GM13976 (cell line): ENCODE results near the gene LGALS13.

Experiments
- DNase-seq: peaks from one replicate; pipeline ENCODE4 v3.0.0; 2012; ENCODE audit warnings: low spot score
- CTCF ChIP-seq: IDR thresholded peaks from 2 replicates; pipeline ENCODE4 v1.5.1; 2012; ENCODE audit warnings: borderline replicate concordance, mild to moderate bottlenecking; ENCODE audit not compliant: insufficient read depth; ENCODE audit errors: extremely low read depth, missing control alignments, control extremely low read depth
- in situ Hi-C: fragments of 300-500 bp; cut with MboI; formaldehyde crosslinking; loops from one replicate; pipeline ENCODE4 v1.12.0; 2022; ENCODE audit warnings: low sequenced_read_pairs, mixed read lengths, inconsistent platforms; ENCODE audit not compliant: unreplicated experiment

LGALS13 gene

GRCh38 chr19:39588066-39588465 lies 14.3 kb upstream of the LGALS13 start:
- in situ Hi-C loops: no loop called here
- no peak for TF ChIP-seq CTCF

GRCh38 chr19:39590265-39590664 lies 12.1 kb upstream of the LGALS13 start:
- TF ChIP-seq CTCF: no peak
- in situ Hi-C loops: no loop called here
- no peak for DNase-seq

More at GRCh38 chr19:39588066-39588465, 14.3 kb upstream of the LGALS13 start:
- no peak for DNase-seq

- in situ Hi-C loops: no loop called here
Measured at GRCh38 chr19:39592381-39592780, 9.9 kb upstream of the LGALS13 start.

GRCh38 chr19:39595950-39596349 lies 6.4 kb upstream of the LGALS13 start:
- TF ChIP-seq CTCF: no peak
- no peak for DNase-seq
- in situ Hi-C loops: no loop called here

More at GRCh38 chr19:39592381-39592780, 9.9 kb upstream of the LGALS13 start:
- no peak for TF ChIP-seq CTCF
- DNase-seq: no peak

- no peak for TF ChIP-seq CTCF
- in situ Hi-C loops: no loop called here
- DNase-seq: no peak
Measured at GRCh38 chr19:39596911-39597310, 5.4 kb upstream of the LGALS13 start.

- TF ChIP-seq CTCF: no peak
- DNase-seq: peak; percentile 25
- in situ Hi-C loops: no loop called here
Measured at GRCh38 chr19:39599116-39599515, 3.2 kb upstream of the LGALS13 start.

- TF ChIP-seq CTCF: no peak
- no peak for DNase-seq
- in situ Hi-C loops: no loop called here
Measured at GRCh38 chr19:39603825-39604224, 1.5 kb downstream of the LGALS13 start.
